ENCODE results near the gene MSLN.

- TF ChIP-seq, protein P1, sequence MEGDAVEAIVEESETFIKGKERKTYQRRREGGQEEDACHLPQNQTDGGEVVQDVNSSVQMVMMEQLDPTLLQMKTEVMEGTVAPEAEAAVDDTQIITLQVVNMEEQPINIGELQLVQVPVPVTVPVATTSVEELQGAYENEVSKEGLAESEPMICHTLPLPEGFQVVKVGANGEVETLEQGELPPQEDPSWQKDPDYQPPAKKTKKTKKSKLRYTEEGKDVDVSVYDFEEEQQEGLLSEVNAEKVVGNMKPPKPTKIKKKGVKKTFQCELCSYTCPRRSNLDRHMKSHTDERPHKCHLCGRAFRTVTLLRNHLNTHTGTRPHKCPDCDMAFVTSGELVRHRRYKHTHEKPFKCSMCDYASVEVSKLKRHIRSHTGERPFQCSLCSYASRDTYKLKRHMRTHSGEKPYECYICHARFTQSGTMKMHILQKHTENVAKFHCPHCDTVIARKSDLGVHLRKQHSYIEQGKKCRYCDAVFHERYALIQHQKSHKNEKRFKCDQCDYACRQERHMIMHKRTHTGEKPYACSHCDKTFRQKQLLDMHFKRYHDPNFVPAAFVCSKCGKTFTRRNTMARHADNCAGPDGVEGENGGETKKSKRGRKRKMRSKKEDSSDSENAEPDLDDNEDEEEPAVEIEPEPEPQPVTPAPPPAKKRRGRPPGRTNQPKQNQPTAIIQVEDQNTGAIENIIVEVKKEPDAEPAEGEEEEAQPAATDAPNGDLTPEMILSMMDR (IDR thresholded peaks at IDR 0.05): no peak
- no peak for TF ChIP-seq POLR2AphosphoS5 (IDR thresholded peaks at IDR 0.05)
Observed at GRCh38 chr16:725041-725376, 35.5 kb upstream of the MSLN start.
